Adrenal gland (tissue), 12 donors: ENCODE data around the gene HEPACAM. TPM values are rescaled to one million over a fixed set of nuclear protein-coding genes. Genes with fewer than 3 reads are reported as not detected.

Experiments
- DNase-seq, 7 donors: peaks; one replicate each; pipeline ENCODE4 v3.0.0-alpha.2; 2019 to 2020
- H3K27ac ChIP-seq, 5 donors: fragments of 200-600 bp; sonication (generic) in 4 of 5; 1 replicate in 3 of 5; 2 replicates in 2 of 5; pipeline versions ENCODE4 v1.5.1 to v1.8.0; 2016 to 2020; ENCODE audit warnings: mild to moderate bottlenecking in 1 of 5
- H3K27me3 ChIP-seq: fragments of 200-600 bp; 2 replicates; pipeline ENCODE4 v1.8.0; 2021
- H3K36me3 ChIP-seq, 2 donors: fragments of 200-600 bp; replicated peaks in 1 of 2; 1 replicate in 1 of 2; 2 replicates in 1 of 2; pipeline versions ENCODE4 v1.5.1 to v1.8.0; 2018 to 2022
- H3K4me1 ChIP-seq, 2 donors: fragments of 200-600 bp; replicated peaks in 1 of 2; 1 replicate in 1 of 2; 2 replicates in 1 of 2; pipeline versions ENCODE4 v1.5.1 to v1.8.0; 2018 to 2021
- H3K4me3 ChIP-seq, 4 donors: fragments of 200-600 bp; sonication (generic) in 3 of 4; one replicate each; pipeline ENCODE4 v1.5.1; 2016 to 2018
- H3K9me3 ChIP-seq, 3 donors: fragments of 200-600 bp; sonication (generic) in 1 of 3; replicated peaks in 1 of 3; 1 replicate in 2 of 3; 2 replicates in 1 of 3; pipeline versions ENCODE4 v1.5.1 to v1.8.0; 2016 to 2021
- CTCF ChIP-seq, 6 experiments: fragments of 450-650 bp in 4 of 6; fragments of 200-600 bp in 2 of 6; sonication (generic) in 1 of 6; IDR thresholded peaks; 1 replicate in 5 of 6; 2 replicates in 1 of 6; pipeline versions ENCODE4 v1.5.1 to v1.8.0; 2016 to 2021; ENCODE audit warnings: antibody characterized with exemption in 6 of 6, mild to moderate bottlenecking in 2 of 6, moderate library complexity in 1 of 6
- POLR2A ChIP-seq, 2 donors: fragments of 450-650 bp; IDR thresholded peaks; one replicate each; pipeline ENCODE4 v1.6.1; 2017; ENCODE audit warnings: antibody characterized with exemption in 2 of 2, mild to moderate bottlenecking in 2 of 2, moderate library complexity in 1 of 2
- WGBS, 4 donors: extraction: QIAGEN DNeasy Blood & Tissue Kit in 2 of 4; methylation state at CpG; one replicate each; pipeline versions ENCODE4 v1.1.5 to v1.1.7; 2013 to 2017; 5-methylcytosine and 5-hydroxymethylcytosine counted together
- intact Hi-C, 2 donors: fragments of 100-400 bp; cut with DNase I; formaldehyde crosslinking; loops; one replicate each; pipeline versions ENCODE4 v1.14.1 to v1.15.0; 2022 to 2023
- polyA plus RNA-seq, 3 donors: library from polyadenylated mRNA; stranded (reverse); fragments of 200-250 nt in 2 of 3; fragments of 350-450 nt in 1 of 3; fragmentation: Illumina TruSeq in 1 of 3; extraction: RNeasy Lipid Tissue Mini Kit (QIAGEN cat#74804) in 1 of 3; gene quantifications; one replicate each; pipeline ENCODE4 v1.2.3, GENCODE V29; 2013 to 2014
- total RNA-seq, 9 donors: library from RNA; depleted of rRNA in 4 of 9; stranded (reverse); fragments of >200 nt in 4 of 9; fragments of 120-200 nt in 1 of 9; fragmentation: NEBNext Ultra II Directional in 1 of 9; extraction: Animal tissue kit (Norgen Biotek cat#: 25700) in 1 of 9; gene quantifications; one replicate each; pipeline versions ENCODE4 v1.1.0 to v1.2.4, GENCODE V29; 2013 to 2023
- donor health status: healthy with polysubstance abuse.
- donor health status: Bipolar disorder and iron deficiency.
- donor health status: DM: yes; HTN: yes; CAD: no.
- donor health status: DM: no; HTN: no; CAD: no.
- donor health status: DM: no; HTN: no; CAD: no.
- donor health status: DM: yes; HTN: yes; CAD: no.

HEPACAM gene
- total and polyA plus RNA-seq, 12 donors = 0.06 to 2.3 (median 0.24) TPM; not detected in 3

DNA sequence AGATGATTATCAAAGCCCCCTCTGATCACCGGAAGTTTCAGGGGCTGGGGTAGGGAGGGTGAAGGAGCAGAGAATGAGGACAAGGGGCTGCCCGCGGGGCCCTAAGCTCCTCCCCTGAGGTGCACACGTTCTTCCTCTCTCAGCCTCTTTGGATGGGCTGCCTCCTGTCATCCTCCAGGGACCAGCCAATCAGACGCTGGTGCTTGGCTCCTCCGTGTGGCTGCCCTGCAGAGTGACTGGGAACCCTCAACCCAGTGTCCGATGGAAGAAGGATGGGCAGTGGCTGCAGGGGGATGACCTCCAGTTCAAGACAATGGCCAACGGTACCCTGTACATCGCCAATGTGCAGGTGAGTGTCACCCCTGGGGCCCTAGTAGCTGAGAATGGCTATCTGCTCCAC lies 63.1 kb downstream of the HEPACAM start:
- TF ChIP-seq POLR2A (IDR thresholded peaks at IDR 0.05) = no peak
- no peak for TF ChIP-seq CTCF (IDR thresholded peaks at IDR 0.05)
- no peak for DNase-seq
- 20 to 30% (median 27%) methylated on average over 2 to 9 of the region's 9 CpGs for WGBS, 4 donors
- H3K4me1 ChIP-seq = peaks cover 7 to 14% of the 10 kb centered on the region in 2 donors
- H3K36me3 ChIP-seq = no peaks in the 10 kb centered on the region
- intact Hi-C loops = no loop called here
- no peak overlapping the region for H3K27ac ChIP-seq
- H3K9me3 ChIP-seq = no peaks in the 10 kb centered on the region
- H3K4me3 ChIP-seq = no peak overlapping the region
- H3K27me3 ChIP-seq = peaks cover 45% of the 10 kb centered on the region

DNA sequence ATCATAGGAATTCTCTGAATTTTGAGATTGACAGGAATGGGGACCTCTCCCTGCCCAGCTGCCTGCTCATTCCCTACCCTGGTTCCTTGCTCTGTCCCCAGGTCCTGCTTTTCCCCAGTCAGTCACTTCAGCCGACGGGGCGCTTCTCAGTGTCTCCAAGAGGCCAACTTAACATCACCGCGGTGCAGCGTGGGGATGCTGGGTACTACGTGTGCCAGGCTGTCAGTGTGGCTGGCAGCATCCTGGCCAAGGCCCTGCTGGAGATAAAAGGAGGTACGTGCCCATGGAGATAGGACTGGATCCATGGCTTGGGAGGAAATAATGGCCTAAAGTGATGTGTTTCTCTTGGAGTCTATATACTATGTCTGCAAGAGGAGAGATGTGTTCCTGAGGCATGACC lies 63.6 kb downstream of the HEPACAM start:
- no peak overlapping the region for H3K4me3 ChIP-seq
- H3K4me1 ChIP-seq = peaks cover 7 to 14% of the 10 kb centered on the region in 2 donors
- intact Hi-C loops = no loop called here
- H3K27ac ChIP-seq = no peak overlapping the region
- 41 to 51% (median 42%) methylated on average over 8 of the region's 8 CpGs for WGBS, 4 donors
- no peaks in the 10 kb centered on the region for H3K9me3 ChIP-seq
- no peak for TF ChIP-seq POLR2A (IDR thresholded peaks at IDR 0.05)
- no peak for TF ChIP-seq CTCF (IDR thresholded peaks at IDR 0.05)
- no peaks in the 10 kb centered on the region for H3K36me3 ChIP-seq
- H3K27me3 ChIP-seq = peaks cover 48% of the 10 kb centered on the region
- DNase-seq = no peak

GRCh38 chr11:124870430-124870829 lies 65.4 kb downstream of the HEPACAM start:
- no peak overlapping the region for H3K4me3 ChIP-seq
- intact Hi-C loops = no loop called here
- H3K36me3 ChIP-seq = no peaks in the 10 kb centered on the region
- no peak overlapping the region for H3K27ac ChIP-seq
- no peaks in the 10 kb centered on the region for H3K9me3 ChIP-seq
- H3K27me3 ChIP-seq = peaks cover 66% of the 10 kb centered on the region
- TF ChIP-seq CTCF (IDR thresholded peaks at IDR 0.05) = no peak
- TF ChIP-seq POLR2A (IDR thresholded peaks at IDR 0.05) = no peak
- DNase-seq = no peak
- 50 to 62% (median 53%) methylated on average over 7 of the region's 7 CpGs for WGBS, 4 donors
- peaks cover 6 to 12% of the 10 kb centered on the region in 2 donors for H3K4me1 ChIP-seq

DNA sequence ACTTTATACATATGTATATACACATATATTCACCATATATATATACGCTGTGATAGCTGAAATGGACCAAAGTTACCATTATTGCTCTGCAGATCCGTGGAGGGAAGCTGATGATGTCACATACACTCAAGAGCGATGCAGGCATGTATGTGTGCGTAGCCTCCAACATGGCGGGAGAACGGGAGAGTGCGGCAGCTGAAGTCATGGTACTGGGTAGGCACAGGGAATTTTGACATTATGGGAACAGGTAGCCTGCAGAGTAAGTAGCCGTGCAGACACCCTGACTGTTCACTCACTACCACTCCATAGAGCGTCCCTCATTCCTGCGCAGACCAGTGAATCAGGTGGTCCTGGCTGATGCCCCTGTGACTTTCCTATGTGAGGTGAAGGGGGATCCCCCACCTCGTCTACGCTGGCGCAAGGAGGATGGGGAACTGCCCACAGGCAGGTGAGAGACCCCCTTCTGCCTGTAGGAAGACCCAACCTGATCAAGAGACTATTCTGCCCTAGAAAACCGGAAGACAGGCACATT lies 65.9 kb downstream of the HEPACAM start:
- Histone ChIP-seq H3K27me3 (peaks cover 70% of the 10 kb centered on the region), H3K4me3 (no peak overlapping the region), H3K4me1 (peaks cover 11 to 12% of the 10 kb centered on the region in 2 donors), H3K9me3 (no peaks in the 10 kb centered on the region), H3K36me3 (no peaks in the 10 kb centered on the region), H3K27ac (no peak overlapping the region)
- TF ChIP-seq CTCF (IDR thresholded peaks at IDR 0.05) (no peak), POLR2A (IDR thresholded peaks at IDR 0.05) (no peak)
- intact Hi-C loops = no loop called here
- 45 to 63% (median 49%) methylated on average over 14 of the region's 14 CpGs for WGBS, 4 donors
- no peak for DNase-seq
